T47D (cell line): Measurements from ENCODE around the gene PHLDB3.

Experiments used
- DNase-seq, 2 experiments: peaks; one replicate each; pipeline versions ENCODE4 v3.0.0 to v3.0.0-alpha.2; 2011 to 2012; ENCODE audit warnings: low read depth in 1 of 2, low spot score in 1 of 2
- JUND ChIP-seq: IDR thresholded peaks from 2 replicates; pipeline ENCODE4 v1.6.1; 2012; ENCODE audit warnings: low read depth
- in situ Hi-C: cut with HindIII; loops from 2 replicates; pipeline ENCODE4 v1.10.0; 2016; ENCODE audit warnings: low sequenced_read_pairs, low pct_unique_long_range_greater_than_20kb

PHLDB3 gene

GRCh38 chr19:43502419-43502976, 2.0 kb downstream of the PHLDB3 start:
- in situ Hi-C loops: no loop called here
- TF ChIP-seq JUND: no peak
- no peak for DNase-seq

GRCh38 chr19:43501661-43502418, 2.7 kb downstream of the PHLDB3 start:
- in situ Hi-C loops: no loop called here
- DNase-seq: no peak

GRCh38 chr19:43499042-43499441, 5.5 kb downstream of the PHLDB3 start:
- in situ Hi-C loops: no loop called here
- no peak for DNase-seq
- no peak for TF ChIP-seq JUND

More at GRCh38 chr19:43501661-43502418, 2.7 kb downstream of the PHLDB3 start:
- TF ChIP-seq JUND: no peak

GRCh38 chr19:43498233-43498842, 6.2 kb downstream of the PHLDB3 start:
- DNase-seq: no peak
- TF ChIP-seq JUND: no peak
- in situ Hi-C loops: no loop called here

- no peak for DNase-seq
- in situ Hi-C loops: no loop called here
- TF ChIP-seq JUND: no peak
Measured at GRCh38 chr19:43496960-43497359, 7.6 kb downstream of the PHLDB3 start.

GRCh38 chr19:43495082-43495481, 9.5 kb downstream of the PHLDB3 start:
- in situ Hi-C loops: no loop called here
- no peak for DNase-seq

GRCh38 chr19:43490759-43491158, 13.8 kb downstream of the PHLDB3 start:
- DNase-seq: no peak
- no peak for TF ChIP-seq JUND
- in situ Hi-C loops: no loop called here

More at GRCh38 chr19:43495082-43495481, 9.5 kb downstream of the PHLDB3 start:
- TF ChIP-seq JUND: no peak

- DNase-seq: no peak
- in situ Hi-C loops: no loop called here
- no peak for TF ChIP-seq JUND
Measured at GRCh38 chr19:43489979-43490599, 14.5 kb downstream of the PHLDB3 start.

DNA sequence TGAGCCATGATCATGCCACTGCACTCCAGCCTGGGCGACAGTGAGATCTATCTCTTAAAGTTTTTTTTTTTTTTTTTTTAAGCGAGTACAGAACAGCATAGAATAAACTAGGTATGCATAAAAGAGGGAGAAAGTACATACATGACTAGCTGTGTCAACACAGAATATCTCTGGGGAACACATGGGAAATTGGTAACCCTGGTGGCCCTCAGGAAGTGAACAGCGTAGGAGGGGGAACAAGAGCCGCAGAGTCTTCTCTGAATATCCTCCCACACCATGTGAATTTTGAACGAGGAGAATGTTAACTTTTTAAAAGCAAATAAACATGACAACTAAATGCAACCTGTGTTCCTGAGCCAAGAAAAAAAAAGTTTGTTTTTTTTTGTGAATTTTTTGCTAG, 15.2 kb downstream of the PHLDB3 start:
- no peak for DNase-seq
- in situ Hi-C loops: no loop called here
- no peak for TF ChIP-seq JUND

GRCh38 chr19:43488179-43488578, 16.4 kb downstream of the PHLDB3 start:
- DNase-seq: no peak
- no peak for TF ChIP-seq JUND
- in situ Hi-C loops: no loop called here

GRCh38 chr19:43486412-43486811, 18.1 kb downstream of the PHLDB3 start:
- in situ Hi-C loops: no loop called here
- DNase-seq: no peak
- TF ChIP-seq JUND: no peak

GRCh38 chr19:43485951-43486350, 18.6 kb downstream of the PHLDB3 start:
- TF ChIP-seq JUND: no peak
- no peak for DNase-seq
- in situ Hi-C loops: no loop called here

GRCh38 chr19:43483281-43483680, 21.3 kb downstream of the PHLDB3 start:
- in situ Hi-C loops: no loop called here
- DNase-seq: no peak
- no peak for TF ChIP-seq JUND
